ENCODE results near the gene LRP3. TPM values are rescaled to one million over a fixed set of nuclear protein-coding genes. Genes with fewer than 3 reads are reported as not detected.
"Not testable (repeated sequence)": the region's sequence is repeated elsewhere in the genome, so short reads cannot be mapped to it uniquely, and the experiment has no call there.

The LRP3 gene
- total RNA-seq, 1 donor from 2014 or later, result 0.25 TPM

DNA sequence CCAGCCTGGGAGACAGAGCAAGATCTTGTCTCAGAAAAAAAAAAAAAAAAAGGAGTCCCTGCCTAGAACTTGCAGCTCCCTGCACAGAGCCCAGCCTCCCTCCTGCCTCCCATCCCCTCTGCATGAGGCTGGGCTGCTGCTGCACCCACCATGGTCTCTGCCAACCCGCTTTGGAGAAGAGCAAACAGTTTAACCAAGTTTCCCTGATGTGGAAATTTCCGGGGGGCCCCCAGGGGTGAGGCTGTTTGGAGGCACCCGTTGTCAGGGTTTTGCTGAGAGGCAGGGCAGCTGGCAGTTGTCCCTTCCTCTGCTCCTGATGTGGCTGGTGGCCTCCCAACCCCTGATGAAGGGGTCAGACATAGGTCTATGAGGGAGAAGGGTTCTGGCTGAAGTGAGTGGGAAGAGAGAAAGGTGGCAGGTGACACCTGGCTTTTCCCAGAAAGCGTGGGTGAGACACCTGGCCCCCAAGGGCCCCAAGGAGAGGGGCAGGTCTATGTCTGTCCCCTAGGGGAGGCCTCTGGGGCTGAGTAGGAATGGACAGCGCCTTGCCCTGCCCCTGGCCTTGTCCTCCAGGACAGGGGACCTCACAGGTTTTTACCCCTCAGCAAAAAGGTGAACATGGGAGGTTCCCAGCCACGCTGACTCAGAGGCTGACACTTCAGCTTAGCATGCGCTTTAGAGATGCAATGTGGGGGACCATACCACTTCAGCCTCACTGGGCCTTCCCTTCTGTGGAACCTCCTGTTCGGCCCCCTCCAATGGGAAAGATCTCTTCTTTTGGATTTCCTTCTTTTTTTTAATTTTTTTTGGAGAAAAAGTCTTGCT, 5.5 kb downstream of the LRP3 start:
- intact Hi-C loops (cut with micrococcal nuclease), result no loop called here

DNA sequence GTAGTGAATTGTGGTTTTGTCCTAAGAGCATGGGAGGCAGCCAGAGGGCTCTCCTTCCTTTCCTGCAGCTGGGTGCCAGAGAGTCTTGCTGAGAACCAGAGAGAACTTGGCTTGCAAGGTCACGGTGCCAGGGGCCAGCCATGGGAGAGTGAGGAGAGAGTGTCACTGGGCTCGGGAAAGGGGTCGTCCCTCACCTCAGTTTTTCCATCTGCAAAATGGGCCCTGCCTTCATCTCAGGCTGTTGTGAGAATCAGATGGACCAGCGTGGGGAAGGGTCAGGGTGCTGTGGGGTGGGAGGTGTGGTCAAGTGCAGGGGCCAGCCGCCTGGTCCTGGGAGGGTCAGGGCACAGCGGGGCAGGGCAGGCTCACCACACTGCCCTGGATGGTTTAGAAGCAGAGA, 7.3 kb downstream of the LRP3 start:
- intact Hi-C loops (cut with micrococcal nuclease), result no loop called here

DNA sequence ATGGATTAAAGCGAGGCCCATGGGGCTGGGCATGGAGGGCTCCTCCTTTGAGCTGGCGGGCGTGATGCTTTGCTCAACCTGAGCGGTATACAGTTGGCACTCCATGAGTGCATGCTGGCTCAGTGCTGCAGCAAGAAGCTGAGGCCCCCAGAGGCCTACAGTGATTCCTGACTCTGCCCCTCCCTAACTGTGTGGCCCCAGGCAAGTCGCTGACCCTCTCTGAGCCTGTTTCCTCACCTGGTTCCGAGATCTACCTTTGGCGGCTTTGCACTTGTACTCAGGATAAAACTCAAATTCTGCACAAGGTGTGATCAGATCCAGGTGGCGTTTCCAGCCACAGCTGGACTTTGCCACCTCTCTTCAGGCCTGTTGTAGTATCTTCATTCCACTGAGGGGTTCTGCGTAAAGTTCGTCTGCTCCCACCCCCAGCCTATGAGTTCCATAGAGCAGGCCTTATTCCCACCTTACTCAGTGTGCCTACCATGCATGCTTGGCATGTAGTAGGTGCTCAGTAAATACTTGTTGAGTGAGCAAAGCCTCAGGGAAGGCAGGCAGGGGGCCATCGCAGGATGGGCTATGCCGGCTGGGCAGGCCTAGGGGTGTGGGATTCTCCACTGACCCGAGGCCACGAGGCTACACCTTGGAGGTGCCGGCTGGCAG, 7.9 kb downstream of the LRP3 start:
- intact Hi-C loops (cut with micrococcal nuclease), result no loop called here

DNA sequence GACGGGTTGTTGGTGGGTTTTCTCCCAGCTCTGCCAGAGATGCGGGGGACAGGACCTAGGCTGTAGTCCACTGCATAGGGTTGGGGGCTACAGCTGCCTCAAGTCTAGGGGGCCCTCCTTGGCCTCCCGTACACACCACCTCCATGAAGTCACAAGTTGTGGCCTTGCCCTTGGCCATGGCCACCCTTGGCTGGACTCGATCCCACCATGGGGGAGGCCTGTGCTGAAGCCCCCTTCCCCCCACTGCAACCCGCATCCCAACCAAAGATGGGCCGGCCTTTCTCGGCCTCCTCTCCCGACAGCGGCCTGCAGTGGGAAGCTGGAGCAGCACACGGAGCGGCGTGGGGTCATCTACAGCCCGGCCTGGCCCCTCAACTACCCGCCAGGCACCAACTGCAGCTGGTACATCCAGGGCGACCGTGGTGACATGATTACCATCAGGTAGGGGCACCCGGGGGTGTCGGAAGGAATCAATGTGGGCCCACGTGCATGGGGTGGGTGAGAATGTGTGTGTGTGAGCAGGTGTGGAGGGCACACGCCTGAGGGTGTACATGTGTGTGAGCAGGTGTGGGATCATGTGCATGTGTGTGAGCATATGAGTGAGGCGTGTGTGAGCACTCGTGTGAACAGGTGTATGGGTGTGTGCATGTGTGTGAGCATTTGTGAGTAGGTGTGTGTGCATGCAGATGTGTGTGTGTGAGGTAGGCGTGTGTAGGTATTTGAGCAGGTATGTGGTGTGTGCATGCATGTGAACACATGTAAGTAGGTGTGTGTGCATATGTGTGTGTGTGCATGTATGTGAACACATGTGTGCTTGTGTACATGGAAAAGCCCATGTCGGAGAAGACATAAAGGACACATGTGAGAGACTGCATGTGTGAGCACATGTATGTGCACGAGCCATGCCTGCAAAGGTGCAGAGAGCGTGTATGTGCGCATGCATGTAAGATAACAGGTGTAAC, 8.7 kb downstream of the LRP3 start:
- intact Hi-C loops (cut with micrococcal nuclease), result no loop called here

DNA sequence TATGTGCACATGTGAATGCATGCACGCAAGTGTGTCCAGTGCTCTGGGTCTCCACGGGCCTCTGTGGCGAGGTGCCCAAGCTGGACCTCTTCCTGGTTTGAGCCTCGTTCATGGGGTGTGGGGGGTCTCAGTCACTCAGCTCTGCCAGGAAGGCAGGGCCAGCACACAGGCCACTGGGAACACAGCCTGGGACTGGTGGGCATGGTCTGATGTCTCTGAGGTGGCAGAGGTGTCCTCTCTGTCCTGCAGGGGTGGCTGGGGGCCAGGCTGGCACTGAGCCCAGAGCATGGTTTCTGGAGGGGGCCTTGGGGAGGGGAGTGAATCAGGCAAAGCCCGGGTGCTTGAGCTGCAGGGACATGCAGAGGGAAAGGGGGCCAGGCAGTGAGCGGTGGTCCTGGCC, 9.4 kb downstream of the LRP3 start:
- intact Hi-C loops (cut with micrococcal nuclease), result no loop called here

DNA sequence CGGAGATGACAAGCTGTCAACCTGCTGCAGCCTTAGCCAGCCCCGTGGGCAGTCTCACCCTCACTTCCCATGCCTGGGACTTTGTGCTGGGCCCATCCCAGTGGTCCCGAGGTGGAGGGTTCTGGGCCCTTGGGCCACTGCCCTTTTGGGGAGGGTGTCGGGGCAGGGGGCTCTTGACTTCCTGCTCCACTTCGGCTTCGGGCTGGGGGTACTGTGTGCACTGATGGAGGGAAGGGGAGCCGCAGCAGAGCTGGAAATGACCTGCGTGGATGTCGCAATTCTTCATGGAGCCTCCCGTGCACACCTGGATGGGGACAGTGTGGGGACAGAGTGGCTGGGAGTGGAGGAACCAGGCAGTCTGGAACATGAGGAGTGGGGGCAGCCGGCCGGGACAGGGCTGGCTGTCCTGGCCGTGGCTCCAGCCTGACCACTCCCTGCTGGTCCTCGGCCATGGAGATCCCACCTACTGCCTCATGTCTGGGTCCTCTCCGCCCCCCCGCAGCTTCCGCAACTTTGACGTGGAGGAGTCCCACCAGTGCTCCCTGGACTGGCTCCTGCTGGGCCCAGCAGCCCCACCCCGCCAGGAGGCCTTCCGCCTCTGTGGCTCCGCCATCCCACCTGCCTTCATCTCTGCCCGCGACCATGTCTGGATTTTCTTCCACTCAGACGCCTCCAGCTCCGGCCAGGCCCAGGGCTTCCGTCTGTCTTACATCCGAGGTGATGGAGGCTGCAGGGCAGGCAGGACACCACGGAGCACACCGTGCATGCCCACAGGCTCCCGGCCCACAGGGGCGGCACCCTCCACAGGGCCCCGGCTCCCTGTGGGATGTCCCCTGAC, 10.2 kb downstream of the LRP3 start:
- intact Hi-C loops (cut with micrococcal nuclease), result no loop called here

DNA sequence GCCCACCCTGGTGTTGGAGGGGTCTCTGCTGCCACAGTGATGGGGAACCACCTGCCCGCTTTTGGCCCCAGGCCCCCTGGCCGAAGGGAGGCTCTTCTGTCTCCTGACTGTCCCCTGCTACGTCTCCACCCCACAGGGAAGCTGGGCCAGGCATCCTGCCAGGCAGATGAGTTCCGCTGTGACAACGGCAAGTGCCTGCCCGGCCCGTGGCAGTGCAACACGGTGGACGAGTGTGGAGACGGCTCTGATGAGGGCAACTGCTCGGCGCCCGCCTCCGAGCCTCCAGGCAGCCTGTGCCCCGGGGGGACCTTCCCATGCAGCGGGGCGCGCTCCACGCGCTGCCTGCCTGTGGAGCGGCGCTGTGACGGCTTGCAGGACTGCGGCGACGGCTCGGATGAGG, 11.0 kb downstream of the LRP3 start:
- intact Hi-C loops (cut with micrococcal nuclease), result no loop called here

DNA sequence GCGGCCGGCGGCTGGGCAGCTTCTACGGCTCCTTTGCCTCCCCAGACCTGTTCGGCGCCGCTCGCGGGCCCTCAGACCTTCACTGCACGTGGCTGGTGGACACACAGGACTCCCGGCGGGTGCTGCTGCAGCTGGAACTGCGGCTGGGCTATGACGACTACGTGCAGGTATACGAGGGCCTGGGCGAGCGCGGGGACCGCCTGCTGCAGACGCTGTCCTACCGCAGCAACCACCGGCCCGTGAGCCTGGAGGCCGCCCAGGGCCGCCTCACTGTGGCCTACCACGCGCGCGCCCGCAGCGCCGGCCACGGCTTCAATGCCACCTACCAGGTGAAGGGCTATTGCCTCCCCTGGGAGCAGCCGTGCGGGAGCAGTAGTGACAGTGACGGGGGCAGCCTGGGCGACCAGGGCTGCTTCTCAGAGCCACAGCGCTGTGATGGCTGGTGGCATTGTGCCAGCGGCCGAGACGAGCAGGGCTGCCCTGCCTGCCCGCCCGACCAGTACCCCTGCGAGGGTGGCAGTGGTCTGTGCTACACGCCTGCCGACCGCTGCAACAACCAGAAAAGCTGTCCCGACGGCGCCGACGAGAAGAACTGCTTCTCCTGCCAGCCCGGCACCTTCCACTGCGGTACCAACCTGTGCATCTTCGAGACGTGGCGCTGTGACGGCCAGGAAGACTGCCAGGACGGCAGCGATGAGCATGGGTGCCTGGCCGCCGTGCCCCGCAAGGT, 11.6 kb downstream of the LRP3 start:
- intact Hi-C loops (cut with micrococcal nuclease), result no loop called here

DNA sequence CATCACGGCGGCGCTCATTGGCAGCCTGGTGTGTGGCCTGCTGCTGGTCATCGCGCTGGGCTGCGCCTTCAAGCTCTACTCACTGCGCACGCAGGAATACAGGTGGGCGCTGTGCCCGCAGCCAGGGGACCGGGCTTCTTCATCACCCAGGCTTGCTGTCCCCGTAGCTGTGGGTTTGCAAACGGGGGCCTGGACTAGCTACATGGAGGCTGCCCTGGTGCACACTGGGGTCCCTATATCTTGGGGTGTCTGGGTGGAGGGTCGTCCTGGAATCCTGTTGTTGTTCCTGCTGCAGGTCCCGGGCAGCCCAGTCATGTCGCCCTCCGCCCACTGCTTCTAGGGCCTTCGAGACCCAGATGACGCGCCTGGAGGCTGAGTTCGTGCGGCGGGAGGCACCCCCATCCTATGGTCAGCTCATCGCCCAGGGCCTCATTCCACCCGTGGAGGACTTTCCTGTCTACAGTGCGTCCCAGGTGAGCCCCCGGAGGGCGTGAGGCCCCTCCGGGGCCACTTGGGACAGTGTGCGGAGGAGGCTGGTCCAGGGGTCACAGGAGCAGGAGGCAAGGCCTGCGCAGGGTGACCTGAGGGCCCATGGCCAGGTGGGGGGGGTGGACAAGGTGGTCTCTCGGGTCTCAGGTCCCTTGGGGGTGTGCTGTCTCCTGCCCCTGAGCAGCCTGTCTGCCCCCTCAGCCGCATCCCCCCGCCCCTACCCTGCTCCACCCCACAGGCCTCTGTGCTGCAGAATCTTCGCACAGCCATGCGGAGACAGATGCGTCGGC, 12.3 kb downstream of the LRP3 start:
- intact Hi-C loops (cut with micrococcal nuclease), result no loop called here

DNA sequence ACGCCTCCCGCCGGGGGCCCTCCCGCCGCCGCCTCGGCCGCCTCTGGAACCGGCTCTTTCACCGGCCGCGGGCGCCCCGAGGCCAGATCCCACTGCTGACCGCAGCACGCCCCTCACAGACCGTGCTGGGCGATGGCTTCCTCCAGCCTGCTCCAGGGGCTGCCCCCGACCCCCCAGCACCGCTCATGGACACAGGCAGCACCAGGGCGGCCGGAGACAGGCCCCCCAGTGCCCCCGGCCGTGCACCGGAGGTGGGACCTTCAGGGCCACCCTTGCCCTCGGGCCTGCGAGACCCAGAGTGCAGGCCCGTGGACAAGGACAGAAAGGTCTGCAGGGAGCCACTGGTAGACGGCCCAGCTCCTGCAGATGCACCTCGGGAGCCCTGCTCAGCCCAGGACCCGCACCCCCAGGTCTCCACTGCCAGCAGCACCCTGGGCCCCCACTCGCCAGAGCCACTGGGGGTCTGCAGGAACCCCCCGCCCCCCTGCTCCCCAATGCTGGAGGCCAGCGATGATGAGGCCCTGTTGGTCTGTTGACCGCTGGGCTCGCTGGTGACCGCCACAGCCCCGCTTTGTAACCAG, 13.0 kb downstream of the LRP3 start:
- intact Hi-C loops (cut with micrococcal nuclease), result no loop called here

DNA sequence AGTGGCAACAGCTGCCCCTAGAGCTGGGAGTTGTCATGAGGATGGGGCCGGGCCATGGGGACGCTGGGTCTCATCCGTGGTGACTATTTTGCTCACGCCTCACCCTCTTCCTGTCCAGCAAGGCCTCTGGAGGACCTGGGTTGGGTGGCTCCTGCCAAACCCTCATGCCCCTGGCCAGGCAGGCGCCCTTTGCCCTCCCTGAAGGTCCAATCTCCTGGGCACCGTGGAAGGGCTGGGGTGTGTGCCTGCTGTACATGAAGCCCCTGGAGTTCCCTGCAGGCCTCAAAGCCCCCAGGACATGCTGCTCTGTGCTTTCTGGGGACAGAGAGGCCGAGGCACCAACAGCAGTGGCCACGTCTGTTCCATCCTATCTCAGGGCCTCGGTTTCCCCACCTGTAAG, 13.8 kb downstream of the LRP3 start:
- intact Hi-C loops (cut with micrococcal nuclease), result no loop called here

DNA sequence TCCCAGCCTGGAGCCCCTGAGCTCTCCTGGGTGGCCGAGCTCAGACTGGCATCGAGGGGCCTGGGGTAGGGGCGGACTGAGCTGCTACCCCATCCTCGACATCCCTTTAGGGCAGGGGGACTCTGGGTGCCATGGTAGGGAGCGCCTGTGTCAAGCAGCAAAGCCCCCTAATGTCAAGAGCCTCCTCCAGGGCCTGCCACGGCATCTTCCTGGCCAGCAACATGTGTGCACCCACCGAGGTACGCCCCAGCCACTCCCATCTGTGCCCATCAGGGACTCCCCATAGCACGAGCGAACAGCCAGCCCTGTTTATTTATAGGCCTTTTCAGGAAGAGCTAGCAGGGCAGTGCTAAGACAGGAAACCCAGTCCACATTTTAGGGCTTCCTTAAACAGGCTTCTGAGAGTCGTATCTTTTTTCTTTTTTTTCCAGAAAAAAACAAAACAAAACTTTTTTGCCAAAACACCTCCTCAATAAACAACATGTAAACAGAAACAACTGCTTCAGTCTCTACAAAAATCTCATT, 14.3 kb downstream of the LRP3 start:
- intact Hi-C loops (cut with micrococcal nuclease), result no loop called here

DNA sequence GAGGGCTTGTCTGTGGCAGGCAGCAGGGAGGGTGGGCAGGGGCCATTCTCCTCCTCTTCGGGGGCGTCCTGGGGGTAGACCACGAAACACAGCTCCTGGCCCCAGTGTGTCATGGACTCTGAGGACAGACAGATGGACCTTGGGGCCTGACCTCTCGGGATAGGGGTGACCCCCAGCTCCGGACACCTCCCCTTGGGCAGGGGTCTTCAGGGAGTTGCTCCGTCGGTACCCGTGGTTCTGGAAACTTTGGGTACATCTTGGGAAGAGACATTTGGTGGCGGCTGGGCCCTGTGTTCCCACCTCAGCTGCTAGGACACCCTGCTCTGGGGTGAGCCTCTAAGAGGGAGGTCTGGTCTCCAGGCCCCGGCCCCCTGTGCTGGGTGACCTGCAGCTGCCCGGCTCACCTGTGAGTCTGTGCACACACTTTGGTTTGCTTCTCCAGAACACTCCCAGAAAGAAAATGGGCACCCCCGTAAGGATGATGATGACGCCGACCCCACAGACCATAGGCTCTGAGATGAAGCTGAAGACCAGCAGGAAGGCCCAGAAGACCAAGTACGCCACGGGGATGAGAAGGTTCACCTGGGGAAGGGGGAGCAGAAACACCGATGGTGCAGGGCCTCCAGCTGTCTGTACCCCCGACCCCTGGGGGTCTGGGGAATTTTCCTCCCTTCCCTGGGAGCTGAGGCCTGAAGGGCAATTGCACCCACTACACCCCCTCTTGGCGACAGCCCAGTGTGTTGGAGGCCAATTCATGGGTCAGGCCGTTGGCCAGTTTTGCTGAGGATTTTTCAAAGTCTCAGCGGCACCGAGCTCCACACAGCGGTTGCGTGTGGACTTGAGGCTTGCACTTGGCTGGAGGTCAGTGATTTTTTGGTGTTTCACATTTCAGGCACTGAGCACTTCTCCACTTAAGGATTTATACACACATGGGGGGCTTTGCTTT, 15.0 kb downstream of the LRP3 start:
- intact Hi-C loops (cut with micrococcal nuclease), result no loop called here

DNA sequence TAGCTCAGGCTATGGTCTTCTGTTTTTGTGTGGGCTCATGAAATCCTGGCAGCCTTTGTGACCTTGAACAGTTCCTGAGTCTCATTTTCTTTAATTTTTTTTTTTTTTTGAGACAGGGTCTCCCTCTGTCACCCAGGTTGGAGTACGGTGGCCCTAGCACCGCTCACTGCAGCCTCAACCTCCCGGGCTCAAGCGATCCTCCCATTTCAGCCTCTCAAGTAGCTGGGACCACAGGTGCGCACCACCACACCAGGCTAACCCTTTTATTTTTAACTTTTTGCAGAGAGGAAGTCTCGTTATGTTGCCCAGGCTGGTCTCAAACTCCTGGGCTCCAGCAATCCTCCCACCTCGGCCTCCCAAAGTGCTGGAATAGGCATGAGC, 15.7 kb downstream of the LRP3 start:
- intact Hi-C loops (cut with micrococcal nuclease), result not testable (repeated sequence)

DNA sequence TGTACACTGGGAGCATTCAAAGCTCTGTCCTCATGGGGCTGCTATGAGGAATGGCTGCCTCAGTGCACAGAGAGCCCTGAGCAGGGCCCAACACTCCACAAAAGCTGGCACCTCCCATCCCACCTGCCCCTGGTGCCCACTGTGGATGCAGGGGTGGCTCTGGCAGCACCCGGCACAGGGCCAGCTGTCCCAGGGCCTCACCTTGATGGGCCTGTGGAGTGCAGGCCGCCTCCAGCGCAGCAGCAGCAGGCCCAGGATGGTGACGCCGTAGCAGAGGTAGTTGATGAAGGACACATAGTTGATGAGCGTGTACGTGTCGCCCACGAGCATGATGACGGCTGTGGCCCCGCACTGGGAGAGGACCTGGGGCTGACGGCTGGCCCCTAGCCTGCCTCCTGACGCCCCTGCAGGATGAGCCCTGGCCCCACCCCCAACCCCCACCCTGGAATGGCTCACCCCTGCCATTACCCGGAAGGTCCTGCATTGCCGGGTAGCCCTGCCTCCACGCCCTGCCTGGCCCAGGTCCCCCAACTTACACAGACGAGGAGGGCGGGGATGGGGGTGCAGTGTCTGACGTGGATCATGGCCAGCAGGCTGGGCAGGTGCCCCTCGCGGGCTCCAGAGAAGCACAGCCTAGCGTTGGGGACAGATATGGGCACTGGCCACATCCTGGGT, 16.3 kb downstream of the LRP3 start:
- intact Hi-C loops (cut with micrococcal nuclease), result no loop called here

DNA sequence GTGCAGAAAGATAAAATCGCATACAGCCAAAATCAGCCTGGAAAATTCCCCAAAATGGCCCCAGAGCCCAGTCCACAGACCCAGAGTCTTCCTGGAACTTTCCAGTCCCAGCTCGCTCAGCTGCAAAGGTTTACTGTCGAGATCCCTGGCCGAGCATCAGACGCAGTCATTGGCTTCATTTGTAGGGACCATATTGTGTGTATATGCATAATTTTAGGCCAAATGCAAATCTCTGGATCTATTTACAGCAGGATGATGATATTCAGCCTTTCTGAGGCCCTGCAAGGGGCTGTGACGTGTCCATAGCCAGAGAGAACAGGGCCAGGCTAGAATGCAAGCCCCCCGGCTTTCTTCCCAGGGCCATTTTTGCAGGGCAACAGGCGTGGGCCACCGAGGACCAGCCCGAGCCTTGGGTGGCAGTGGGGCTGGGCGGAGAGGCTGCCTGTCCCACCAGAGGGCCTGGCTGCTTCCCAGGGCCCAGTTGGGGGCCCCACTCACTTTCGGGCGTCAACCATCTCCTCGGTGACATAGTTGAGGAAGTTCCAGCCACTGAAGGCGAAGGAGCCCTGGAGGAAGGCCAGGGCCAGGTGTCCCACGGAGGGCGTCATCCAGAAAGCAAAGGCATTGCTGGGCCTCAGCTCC, 17.8 kb downstream of the LRP3 start:
- intact Hi-C loops (cut with micrococcal nuclease), result no loop called here
